Measurements from ENCODE around the gene OLFM1. TPM values are rescaled to one million over a fixed set of nuclear protein-coding genes. Genes with fewer than 3 reads are reported as not detected.

The OLFM1 gene
- total and polyA plus RNA-seq, 2 of the 4 experiments (the other 2 are of a cell fraction), result 0.36 to 0.38 TPM

DNA sequence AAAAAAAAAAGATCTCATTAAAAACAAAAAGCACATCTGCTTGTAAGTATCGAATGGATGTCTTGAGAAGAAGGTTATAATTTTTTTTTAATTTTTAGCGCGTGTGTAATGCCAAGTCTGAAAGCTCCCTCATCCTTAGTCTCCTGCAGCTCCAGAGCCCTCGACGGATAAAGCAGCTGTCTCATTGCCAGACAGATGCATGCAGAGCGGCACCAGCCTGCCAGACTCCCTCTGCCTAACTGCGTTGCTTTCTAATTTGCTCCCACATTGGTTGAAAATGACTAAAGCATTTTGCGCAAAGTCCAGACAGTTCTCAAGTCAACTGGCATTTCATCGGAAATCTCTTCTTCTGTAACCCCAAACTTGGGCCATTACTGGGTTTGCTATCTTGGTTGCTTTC lies 29.4 kb downstream of the OLFM1 start:
- BruUV-seq (replicated peaks), result no TSS peak
- no peak for TF ChIP-seq MAZ (IDR thresholded peaks at IDR 0.05; ENCODE audit: borderline replicate concordance, low read depth, low read length)
- no peak for TF ChIP-seq NFE2L2 (IDR thresholded peaks at IDR 0.05; ENCODE audit: low read depth, low read length)
- no peak for TF ChIP-seq MXI1 (IDR thresholded peaks at IDR 0.05; ENCODE audit: borderline replicate concordance, low read depth, low read length)
- no peak for TF ChIP-seq CHD1 (IDR thresholded peaks at IDR 0.05; ENCODE audit: low read depth, low read length)
- TF ChIP-seq RFX5 (IDR thresholded peaks at IDR 0.05; ENCODE audit: low read depth, low read length), result no peak
- no peak for TF ChIP-seq RAD21 (IDR thresholded peaks at IDR 0.05; ENCODE audit: low read length)
- TF ChIP-seq, protein P1, sequence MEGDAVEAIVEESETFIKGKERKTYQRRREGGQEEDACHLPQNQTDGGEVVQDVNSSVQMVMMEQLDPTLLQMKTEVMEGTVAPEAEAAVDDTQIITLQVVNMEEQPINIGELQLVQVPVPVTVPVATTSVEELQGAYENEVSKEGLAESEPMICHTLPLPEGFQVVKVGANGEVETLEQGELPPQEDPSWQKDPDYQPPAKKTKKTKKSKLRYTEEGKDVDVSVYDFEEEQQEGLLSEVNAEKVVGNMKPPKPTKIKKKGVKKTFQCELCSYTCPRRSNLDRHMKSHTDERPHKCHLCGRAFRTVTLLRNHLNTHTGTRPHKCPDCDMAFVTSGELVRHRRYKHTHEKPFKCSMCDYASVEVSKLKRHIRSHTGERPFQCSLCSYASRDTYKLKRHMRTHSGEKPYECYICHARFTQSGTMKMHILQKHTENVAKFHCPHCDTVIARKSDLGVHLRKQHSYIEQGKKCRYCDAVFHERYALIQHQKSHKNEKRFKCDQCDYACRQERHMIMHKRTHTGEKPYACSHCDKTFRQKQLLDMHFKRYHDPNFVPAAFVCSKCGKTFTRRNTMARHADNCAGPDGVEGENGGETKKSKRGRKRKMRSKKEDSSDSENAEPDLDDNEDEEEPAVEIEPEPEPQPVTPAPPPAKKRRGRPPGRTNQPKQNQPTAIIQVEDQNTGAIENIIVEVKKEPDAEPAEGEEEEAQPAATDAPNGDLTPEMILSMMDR (conservative IDR thresholded peaks at IDR 0.05; ENCODE audit: low read depth, low read length), result no peak
- no peak for TF ChIP-seq FOS (IDR thresholded peaks at IDR 0.05; ENCODE audit: low read depth, low read length)
- no peak for TF ChIP-seq SMC3 (IDR thresholded peaks at IDR 0.05; ENCODE audit: low read depth, low read length)
- TF ChIP-seq POLR2A (IDR thresholded peaks at IDR 0.05; ENCODE audit: low read depth, low read length), result no peak
- TF ChIP-seq BHLHE40 (IDR thresholded peaks at IDR 0.05; ENCODE audit: low read depth, low read length), result no peak
- TF ChIP-seq MAFK (IDR thresholded peaks at IDR 0.05; ENCODE audit: low read depth, low read length), result no peak
- no peak for TF ChIP-seq ELK1 (IDR thresholded peaks at IDR 0.05; ENCODE audit: borderline replicate concordance, low read depth, low read length)
- TF ChIP-seq USF2 (IDR thresholded peaks at IDR 0.05; ENCODE audit: low read depth, low read length), result no peak
- no peak for TF ChIP-seq RCOR1 (IDR thresholded peaks at IDR 0.05; ENCODE audit: insufficient replicate concordance, low read length)
- Histone ChIP-seq H2BK120ac (ENCODE audit: low read depth, low read length) (no peak overlapping the region), H3K9me1 (ENCODE audit: insufficient read depth, low read length) (no peaks in the 10 kb centered on the region), H4K20me1 (ENCODE audit: insufficient read depth, low read length) (no peaks in the 10 kb centered on the region), H3K4me1 (ENCODE audit: control insufficient read depth, insufficient read depth, low read length) (no peaks in the 10 kb centered on the region), H3K27me3 (ENCODE audit: control insufficient read depth, insufficient read depth, low read length) (no peaks in the 10 kb centered on the region), H4K5ac (ENCODE audit: low read depth, low read length) (no peak overlapping the region), H2AK5ac (ENCODE audit: low read depth, low read length) (no peak overlapping the region), H3K4me3 (ENCODE audit: insufficient read depth, low read depth, low read length) (no peak overlapping the region), H3K14ac (replicated peaks; ENCODE audit: low read depth, low read length) (no peak overlapping the region), H3K79me1 (ENCODE audit: low read depth in 1 of 2, low read length in 2 of 2) (no peaks in the 10 kb centered on the region), H3K23ac (ENCODE audit: low read depth, low read length) (no peak overlapping the region), H2AK9ac (replicated peaks; ENCODE audit: low read depth, low read length, poor library complexity) (no peak overlapping the region), H3K9ac (ENCODE audit: low read depth, low read length) (no peak overlapping the region), H4K91ac (ENCODE audit: insufficient read depth, low read depth, low read length) (no peak overlapping the region), H3K4ac (ENCODE audit: low read depth, low read length) (no peak overlapping the region), H4K8ac (ENCODE audit: low read depth in 2 of 2, low read length in 2 of 2) (no peak overlapping the region), H2BK15ac (ENCODE audit: low read depth, low read length) (no peak overlapping the region), H3K36me3 (ENCODE audit: control insufficient read depth, insufficient read depth, low read length) (no peaks in the 10 kb centered on the region), H2AFZ (replicated peaks; ENCODE audit: low read length, poor library complexity) (no peak overlapping the region), H3K4me2 (ENCODE audit: low read depth, low read length) (no peak overlapping the region), H3K18ac (ENCODE audit: low read depth, low read length) (no peak overlapping the region), H3K9me3 (ENCODE audit: control insufficient read depth, insufficient read depth, low read length) (peaks cover 47% of the 10 kb centered on the region), H3K56ac (ENCODE audit: extremely low read depth, insufficient read depth, low read length) (no peak overlapping the region), H3K27ac (ENCODE audit: insufficient read depth, low read length) (no peak overlapping the region), H2BK20ac (ENCODE audit: low read depth, low read length) (no peak overlapping the region), H2BK5ac (ENCODE audit: low read depth, low read length, poor library complexity, severe bottlenecking) (no peak overlapping the region)
- ATAC-seq (ENCODE audit: low read depth), result no peak
- WGBS, 2 experiments (ENCODE audit: extremely low coverage in 2 of 2, insufficient read length in 1 of 2), result 52% methylated on average over 5 of the region's 9 CpGs; no CpG with 5 or more reads in 1 of the 2 experiments
- POLR2A ChIA-PET (ENCODE audit: unreplicated experiment), result no interaction called here
- CTCF ChIA-PET, result no interaction called here
- intact Hi-C loops (cut with micrococcal nuclease) (no loop called here), dilution Hi-C loops (cut with HindIII; ENCODE audit: low sequenced_read_pairs, unreplicated experiment) (no loop called here), in situ Hi-C loops (cut with MboI; ENCODE audit: low sequenced_read_pairs) (no loop called here)
- DNase-seq, result no peak

Data from IMR-90 (cell line).